ENCODE results near the gene NEK7.

DNA sequence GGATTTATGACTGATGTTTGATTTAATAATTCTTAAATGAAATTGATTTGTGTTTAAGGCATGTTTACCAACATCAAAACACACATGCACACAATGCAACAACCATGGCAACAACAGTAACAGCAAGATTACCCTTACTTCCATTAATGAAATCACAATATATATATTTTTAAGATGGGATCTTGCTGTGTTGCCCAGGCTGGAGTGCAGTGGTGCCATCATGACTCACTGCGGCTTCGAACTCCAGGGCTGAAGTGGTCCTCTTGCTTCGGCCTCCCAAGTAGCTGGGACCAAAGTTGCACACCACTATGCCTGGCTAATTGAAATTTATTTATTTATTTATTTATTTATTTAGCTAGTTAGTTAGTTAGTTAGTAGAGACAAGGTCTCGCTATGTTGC lies 27.7 kb downstream of the NEK7 start:
- TF ChIP-seq SUZ12 (IDR thresholded peaks at IDR 0.05; ENCODE audit: extremely low read depth, insufficient read depth, insufficient read length) (no peak), ZNF274 (IDR thresholded peaks at IDR 0.05; ENCODE audit: low read depth, low read length) (no peak)

Data from NT2/D1 (cell line).